ENCODE data around the gene MRPL49. TPM values are rescaled to one million over a fixed set of nuclear protein-coding genes. Genes with fewer than 3 reads are reported as not detected.

The MRPL49 gene
- total and polyA plus RNA-seq, 2 of the 13 experiments (the other 11 are each of a cell fraction or from before 2014, with no cell fraction given) = 39.2 to 53.3 TPM

DNA sequence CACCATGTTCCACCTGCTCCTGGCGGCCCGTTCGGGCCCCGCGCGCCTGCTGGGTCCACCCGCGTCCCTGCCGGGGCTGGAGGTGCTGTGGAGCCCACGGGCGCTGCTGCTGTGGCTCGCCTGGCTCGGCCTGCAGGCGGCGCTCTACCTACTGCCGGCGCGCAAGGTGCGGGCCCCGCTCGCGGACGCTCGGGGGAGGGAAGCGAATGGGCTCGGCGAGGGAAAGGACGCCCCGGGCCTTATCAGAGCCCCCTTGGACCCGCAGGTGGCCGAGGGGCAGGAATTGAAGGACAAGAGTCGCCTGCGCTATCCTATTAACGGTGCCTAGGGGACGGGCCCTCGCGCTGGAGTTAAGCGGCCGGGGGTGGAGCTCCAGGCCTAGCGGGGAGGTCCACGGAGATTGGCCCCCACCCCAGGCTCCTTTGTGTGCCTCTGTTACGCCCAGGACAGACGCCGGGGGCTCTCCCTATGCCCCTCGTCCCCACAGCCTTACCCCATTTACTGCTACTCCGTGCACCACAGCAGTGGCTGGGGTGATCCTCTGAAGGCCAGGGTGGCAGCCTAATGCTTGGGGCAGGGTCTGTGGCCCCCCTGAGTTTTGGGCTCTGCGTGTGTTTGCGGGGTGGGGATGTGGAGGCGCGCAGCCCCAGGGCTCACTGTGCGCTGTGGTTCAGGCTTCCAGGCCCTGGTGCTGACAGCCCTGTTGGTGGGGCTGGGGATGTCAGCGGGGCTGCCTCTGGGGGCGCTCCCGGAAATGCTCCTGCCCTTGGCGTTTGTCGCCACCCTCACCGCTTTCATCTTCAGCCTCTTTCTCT, 9.4 kb upstream of the MRPL49 start (continued):
- TF ChIP-seq ZNF414 (CRISPR knock-in tag; IDR thresholded peaks at IDR 0.05) (no peak; the same call in 1 of the 2 replicates), TAF15 (IDR thresholded peaks at IDR 0.05; ENCODE audit: low read depth, low read length, poor library complexity, severe bottlenecking) (no peak), IKZF4 (CRISPR knock-in tag; IDR thresholded peaks at IDR 0.05; ENCODE audit: borderline replicate concordance, low read depth, not compliant biosample characterization) (no peak), HBP1 (CRISPR knock-in tag; IDR thresholded peaks at IDR 0.05; ENCODE audit: low read depth) (0 out of 2 replicates have a peak, but pooled peaks have one; percentile 13), NKX3-1 (CRISPR knock-in tag; IDR thresholded peaks at IDR 0.05) (peak; percentile 53; the same call in 1 of the 2 replicates), ZNF550 (CRISPR knock-in tag; IDR thresholded peaks at IDR 0.05; ENCODE audit: borderline replicate concordance) (no peak), ZMYM3 (CRISPR knock-in tag; IDR thresholded peaks at IDR 0.05) (no peak; the same call in 1 of the 2 replicates), WIZ (CRISPR knock-in tag; IDR thresholded peaks at IDR 0.05) (0 out of 2 replicates have a peak, but pooled peaks have one; percentile 28), ZNF354B (CRISPR knock-in tag; IDR thresholded peaks at IDR 0.05) (no peak), ZNF30 (CRISPR knock-in tag; IDR thresholded peaks at IDR 0.05) (no peak), SMAD1 (CRISPR knock-in tag; IDR thresholded peaks at IDR 0.05; ENCODE audit: borderline replicate concordance, low read depth) (no peak), ZNF547 (CRISPR knock-in tag; IDR thresholded peaks at IDR 0.05) (no peak; the same call in 1 of the 2 replicates), ETS1 (CRISPR knock-in tag; IDR thresholded peaks at IDR 0.05) (no peak), SNAI1 (CRISPR knock-in tag; IDR thresholded peaks at IDR 0.05; ENCODE audit: borderline replicate concordance) (no peak), NFKB2 (CRISPR knock-in tag; IDR thresholded peaks at IDR 0.05; ENCODE audit: borderline replicate concordance) (peak; percentile 36; the same call in 1 of the 2 replicates), TBX3 (IDR thresholded peaks at IDR 0.05; ENCODE audit: borderline replicate concordance) (no peak), NCOA5 (CRISPR knock-in tag; IDR thresholded peaks at IDR 0.05) (no peak), ZNF768 (CRISPR knock-in tag; IDR thresholded peaks at IDR 0.05) (0 out of 2 replicates have a peak, but pooled peaks have one; percentile 61)
- TF ChIP-seq, protein P1, sequence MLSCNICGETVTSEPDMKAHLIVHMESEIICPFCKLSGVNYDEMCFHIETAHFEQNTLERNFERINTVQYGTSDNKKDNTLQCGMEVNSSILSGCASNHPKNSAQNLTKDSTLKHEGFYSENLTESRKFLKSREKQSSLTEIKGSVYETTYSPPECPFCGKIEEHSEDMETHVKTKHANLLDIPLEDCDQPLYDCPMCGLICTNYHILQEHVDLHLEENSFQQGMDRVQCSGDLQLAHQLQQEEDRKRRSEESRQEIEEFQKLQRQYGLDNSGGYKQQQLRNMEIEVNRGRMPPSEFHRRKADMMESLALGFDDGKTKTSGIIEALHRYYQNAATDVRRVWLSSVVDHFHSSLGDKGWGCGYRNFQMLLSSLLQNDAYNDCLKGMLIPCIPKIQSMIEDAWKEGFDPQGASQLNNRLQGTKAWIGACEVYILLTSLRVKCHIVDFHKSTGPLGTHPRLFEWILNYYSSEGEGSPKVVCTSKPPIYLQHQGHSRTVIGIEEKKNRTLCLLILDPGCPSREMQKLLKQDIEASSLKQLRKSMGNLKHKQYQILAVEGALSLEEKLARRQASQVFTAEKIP (CRISPR knock-in tag; IDR thresholded peaks at IDR 0.05; ENCODE audit: borderline replicate concordance) = no peak
- TF ChIP-seq, protein P2, sequence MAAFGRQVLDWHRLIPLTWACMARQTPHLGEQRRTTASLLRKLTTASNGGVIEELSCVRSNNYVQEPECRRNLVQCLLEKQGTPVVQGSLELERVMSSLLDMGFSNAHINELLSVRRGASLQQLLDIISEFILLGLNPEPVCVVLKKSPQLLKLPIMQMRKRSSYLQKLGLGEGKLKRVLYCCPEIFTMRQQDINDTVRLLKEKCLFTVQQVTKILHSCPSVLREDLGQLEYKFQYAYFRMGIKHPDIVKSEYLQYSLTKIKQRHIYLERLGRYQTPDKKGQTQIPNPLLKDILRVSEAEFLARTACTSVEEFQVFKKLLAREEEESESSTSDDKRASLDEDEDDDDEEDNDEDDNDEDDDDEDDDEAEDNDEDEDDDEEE (CRISPR knock-in tag; IDR thresholded peaks at IDR 0.05) = no peak
- TF ChIP-seq, protein P3, sequence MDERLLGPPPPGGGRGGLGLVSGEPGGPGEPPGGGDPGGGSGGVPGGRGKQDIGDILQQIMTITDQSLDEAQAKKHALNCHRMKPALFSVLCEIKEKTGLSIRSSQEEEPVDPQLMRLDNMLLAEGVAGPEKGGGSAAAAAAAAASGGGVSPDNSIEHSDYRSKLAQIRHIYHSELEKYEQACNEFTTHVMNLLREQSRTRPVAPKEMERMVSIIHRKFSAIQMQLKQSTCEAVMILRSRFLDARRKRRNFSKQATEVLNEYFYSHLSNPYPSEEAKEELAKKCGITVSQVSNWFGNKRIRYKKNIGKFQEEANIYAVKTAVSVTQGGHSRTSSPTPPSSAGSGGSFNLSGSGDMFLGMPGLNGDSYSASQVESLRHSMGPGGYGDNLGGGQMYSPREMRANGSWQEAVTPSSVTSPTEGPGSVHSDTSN (CRISPR knock-in tag; IDR thresholded peaks at IDR 0.05) = no peak

Measured in HepG2 (cell line).